WTC11 (cell line): ENCODE measurements around the gene CFAP53. TPM values are rescaled to one million over a fixed set of nuclear protein-coding genes. Genes with fewer than 3 reads are reported as not detected.

ENCODE experiments used
- ATAC-seq: fragments of 200-7000 bp; cut with Tn5 transposase; 2 replicates; pipeline ENCODE4 v1.10.0; 2021; ENCODE audit warnings: mild to moderate bottlenecking, moderate library complexity
- CTCF ChIA-PET: fragments of 300-600 bp; sonication (Branson Sonifier 250); formaldehyde crosslinking; loops from one replicate; lab custom pipeline; 2021; ENCODE audit warnings: antibody characterized with exemption; lab: Charles Lee
- POLR2A ChIA-PET: fragments of 350-600 bp; sonication (Branson Sonifier 250); formaldehyde crosslinking; loops from one replicate; lab custom pipeline; 2021; ENCODE audit warnings: antibody characterized with exemption; lab: Charles Lee
- DNase-seq: peaks from one replicate; pipeline ENCODE4 v3.0.0; 2021; ENCODE audit warnings: low spot score
- H3K27ac Mint-ChIP-seq: 2 replicates; pipeline ENCODE4 v1.8.0; 2021; ENCODE audit warnings: mixed read lengths
- H3K27me3 Mint-ChIP-seq: 2 replicates; pipeline ENCODE4 v1.8.0; 2021; ENCODE audit warnings: low read depth, mild to moderate bottlenecking, moderate library complexity, mixed read lengths
- H3K36me3 Mint-ChIP-seq: 2 replicates; pipeline ENCODE4 v1.8.0; 2021; ENCODE audit warnings: mixed read lengths
- H3K4me1 Mint-ChIP-seq: 2 replicates; pipeline ENCODE4 v1.8.0; 2022; ENCODE audit warnings: mixed read lengths
- H3K4me3 Mint-ChIP-seq: 2 replicates; pipeline ENCODE4 v1.8.0; 2021; ENCODE audit warnings: mild to moderate bottlenecking, moderate library complexity, mixed read lengths
- H3K9me3 Mint-ChIP-seq: 2 replicates; pipeline ENCODE4 v1.8.0; 2021; ENCODE audit warnings: mixed read lengths
- ESRRA ChIP-seq: sonication (generic); formaldehyde crosslinking; IDR thresholded peaks from 2 replicates; pipeline ENCODE4 v1.8.1; 2022; ENCODE audit warnings: mild to moderate bottlenecking, missing genetic modification reagents, borderline replicate concordance
- GRHL2 ChIP-seq: fragments of 250-450 bp; sonication (Bioruptor Pico); IDR thresholded peaks from 2 replicates; pipeline ENCODE4 v1.8.0; 2022; ENCODE audit warnings: mild to moderate bottlenecking, moderate library complexity; ENCODE audit not compliant: insufficient replicate concordance, severe bottlenecking
- GTF2I ChIP-seq: fragments of 250-450 bp; sonication (Bioruptor Pico); conservative IDR thresholded peaks from 2 replicates; pipeline ENCODE4 v1.4.0; 2021; ENCODE audit warnings: mild to moderate bottlenecking
- NFE2L1 ChIP-seq: sonication (generic); formaldehyde crosslinking; IDR thresholded peaks from 2 replicates; pipeline ENCODE4 v1.8.1; 2023; ENCODE audit warnings: missing genetic modification reagents
- NR2C2 ChIP-seq: sonication (generic); formaldehyde crosslinking; IDR thresholded peaks from 2 replicates; pipeline ENCODE4 v1.8.0; 2022; ENCODE audit warnings: mild to moderate bottlenecking, missing genetic modification reagents
- OVOL2 ChIP-seq: fragments of 250-450 bp; sonication (Bioruptor Pico); IDR thresholded peaks from 2 replicates; pipeline ENCODE4 v1.9.0; 2021; ENCODE audit warnings: mild to moderate bottlenecking, borderline replicate concordance
- ZNF121 ChIP-seq: sonication (generic); formaldehyde crosslinking; IDR thresholded peaks from 2 replicates; pipeline ENCODE4 v1.8.0; 2023; ENCODE audit warnings: missing genetic modification reagents
- ZNF219 ChIP-seq: sonication (generic); formaldehyde crosslinking; IDR thresholded peaks from 2 replicates; pipeline ENCODE4 v1.8.0; 2023; ENCODE audit warnings: missing genetic modification reagents, mild to moderate bottlenecking, borderline replicate concordance
- ZNF263 ChIP-seq: sonication (generic); formaldehyde crosslinking; IDR thresholded peaks from 2 replicates; pipeline ENCODE4 v1.8.1; 2022; ENCODE audit warnings: low read depth, mild to moderate bottlenecking, moderate library complexity, missing genetic modification reagents
- total RNA-seq: library from RNA; stranded (reverse); gene quantifications from 3 replicates; pipeline ENCODE4 v1.2.3, GENCODE V29; 2021
- TF ChIP-seq, protein P1 (sequence below): sonication (generic); formaldehyde crosslinking; IDR thresholded peaks from 2 replicates; pipeline ENCODE4 v1.8.1; 2023; ENCODE audit warnings: mild to moderate bottlenecking, missing genetic modification reagents, moderate library complexity
- TF ChIP-seq, protein P2 (sequence below): fragments of 250-450 bp; sonication (Bioruptor Pico); IDR thresholded peaks from 2 replicates; pipeline ENCODE4 v1.9.0; 2021; ENCODE audit warnings: mild to moderate bottlenecking
- TF ChIP-seq, protein P3 (sequence below): fragments of 250-450 bp; sonication (Bioruptor Pico); IDR thresholded peaks from 2 replicates; pipeline ENCODE4 v1.9.0; 2021; ENCODE audit warnings: mild to moderate bottlenecking
- TF ChIP-seq, protein P4 (sequence below): sonication (generic); formaldehyde crosslinking; IDR thresholded peaks from 2 replicates; pipeline ENCODE4 v1.8.1; 2023; ENCODE audit warnings: mild to moderate bottlenecking, missing genetic modification reagents
- TF ChIP-seq, protein P5 (sequence below): fragments of 250-450 bp; sonication (Bioruptor Pico); IDR thresholded peaks from 2 replicates; pipeline ENCODE4 v2.1.2; 2022; ENCODE audit warnings: mild to moderate bottlenecking, moderate library complexity
- TF ChIP-seq, protein P6 (sequence below): fragments of 250-450 bp; sonication (Bioruptor Pico); IDR thresholded peaks from 2 replicates; pipeline ENCODE4 v1.9.0; 2021; ENCODE audit warnings: mild to moderate bottlenecking, borderline replicate concordance

CFAP53 gene
- total RNA-seq, 1 experiment from 2014 or later: 0.26 TPM

DNA sequence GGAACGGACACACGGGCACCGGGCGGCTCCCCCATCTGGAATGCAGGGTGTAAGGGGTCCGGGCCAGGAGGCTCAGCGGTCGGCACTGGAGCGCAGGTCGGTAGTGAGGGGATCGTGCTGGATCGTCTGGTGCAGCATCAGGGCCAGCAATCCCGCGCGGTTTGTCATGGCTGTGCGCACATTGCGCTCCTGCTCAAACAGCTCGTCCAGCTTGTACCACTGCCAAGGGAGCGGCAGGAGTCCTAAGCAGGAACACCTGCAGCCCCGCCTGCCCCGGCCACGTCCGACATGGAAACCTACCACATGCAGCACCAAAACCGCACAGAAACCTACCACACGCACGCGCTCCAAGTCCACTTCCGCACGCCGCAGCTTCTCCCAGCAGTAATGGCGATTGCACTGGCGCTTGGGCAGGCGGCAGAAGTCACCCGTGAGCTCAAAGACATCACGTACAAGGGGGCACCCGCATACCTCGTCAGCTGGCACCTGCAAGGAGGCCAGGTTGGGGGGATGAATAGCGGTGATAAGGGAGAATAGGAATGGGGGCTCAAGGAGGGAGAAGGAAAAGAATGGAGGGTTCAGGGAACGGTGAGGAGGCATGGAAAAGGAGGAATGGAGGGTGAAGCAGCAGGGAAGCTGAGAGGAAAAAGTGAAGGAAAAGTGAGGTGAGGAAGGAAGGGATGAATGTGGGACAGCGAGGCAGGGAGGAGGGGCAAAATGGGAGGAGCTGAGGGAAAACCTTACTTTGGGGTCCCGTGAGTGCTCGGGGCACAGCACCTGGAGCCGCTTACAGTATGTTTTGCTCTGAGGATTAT lies 16.4 kb upstream of the CFAP53 start:
- H3K36me3 Mint-ChIP-seq: peaks cover 39% of the 10 kb centered on the region
- H3K27ac Mint-ChIP-seq: peak overlapping the region; percentile 80; the same call in 1 of the 2 replicates
- CTCF ChIA-PET: interaction anchor here (1.0 kb wide), 1 partner anchor 14 kb away, joined by 3 read pairs; no protein-coding TSS in a partner anchor
- TF ChIP-seq OVOL2 (no peak), ZNF219 (CRISPR knock-in tag) (no peak)
- no peaks in the 10 kb centered on the region for H3K27me3 Mint-ChIP-seq
- H3K4me3 Mint-ChIP-seq: peak overlapping the region; percentile 98
- DNase-seq (no peak), ATAC-seq (no peak)
- H3K9me3 Mint-ChIP-seq: no peaks in the 10 kb centered on the region
- peaks cover 27% of the 10 kb centered on the region for H3K4me1 Mint-ChIP-seq
- POLR2A ChIA-PET: no interaction called here

DNA sequence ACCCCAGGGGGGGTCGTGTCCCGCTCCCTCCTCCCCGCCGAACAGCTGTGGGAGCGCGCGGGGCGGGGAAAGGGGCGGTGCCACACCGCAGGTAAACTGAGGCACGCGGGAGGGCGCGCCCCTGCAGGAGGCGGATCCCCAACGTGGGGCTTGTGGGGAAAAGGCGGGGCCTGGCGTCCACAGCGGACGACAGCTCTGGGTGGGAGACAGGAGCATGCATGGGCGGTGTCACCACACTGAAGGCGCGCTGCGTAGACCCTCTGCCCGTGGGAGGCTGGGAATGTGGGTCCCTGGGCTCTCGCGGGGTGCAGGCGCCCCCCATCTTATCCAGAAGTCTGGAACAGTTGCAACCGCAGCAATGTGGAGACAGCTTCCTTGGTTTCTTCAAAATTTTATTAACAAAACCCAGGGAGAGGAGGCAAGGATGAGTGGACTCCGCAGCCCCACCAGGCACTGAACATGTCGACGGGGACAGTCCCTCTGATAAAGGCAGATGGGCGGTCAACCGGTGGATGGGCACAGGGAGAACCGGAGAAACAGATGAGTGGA lies 15.8 kb upstream of the CFAP53 start:
- POLR2A ChIA-PET: interaction anchor here (1.2 kb wide), 2 partner anchors 13 to 74 kb away, joined by 3 to 4 read pairs; no protein-coding TSS in a partner anchor

More for the DNA sequence above, 15.8 kb upstream of the CFAP53 start:
- ATAC-seq (no peak), DNase-seq (no peak)
- Mint-ChIP-seq H3K4me1 (peaks cover 25% of the 10 kb centered on the region), H3K27me3 (no peaks in the 10 kb centered on the region), H3K4me3 (peak overlapping the region; percentile 98), H3K36me3 (peaks cover 37% of the 10 kb centered on the region), H3K27ac (peak overlapping the region; percentile 97; the same call in 1 of the 2 replicates), H3K9me3 (no peaks in the 10 kb centered on the region)
- CTCF ChIA-PET: interaction anchor here (0.9 to 1.8 kb wide), 9 partner anchors 10 to 148 kb away, joined by 3 to 21 read pairs (median 6); partner anchors contain the start of gene CFAP53
- TF ChIP-seq, protein P1, sequence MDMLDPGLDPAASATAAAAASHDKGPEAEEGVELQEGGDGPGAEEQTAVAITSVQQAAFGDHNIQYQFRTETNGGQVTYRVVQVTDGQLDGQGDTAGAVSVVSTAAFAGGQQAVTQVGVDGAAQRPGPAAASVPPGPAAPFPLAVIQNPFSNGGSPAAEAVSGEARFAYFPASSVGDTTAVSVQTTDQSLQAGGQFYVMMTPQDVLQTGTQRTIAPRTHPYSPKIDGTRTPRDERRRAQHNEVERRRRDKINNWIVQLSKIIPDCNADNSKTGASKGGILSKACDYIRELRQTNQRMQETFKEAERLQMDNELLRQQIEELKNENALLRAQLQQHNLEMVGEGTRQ: no peak
- TF ChIP-seq, protein P2, sequence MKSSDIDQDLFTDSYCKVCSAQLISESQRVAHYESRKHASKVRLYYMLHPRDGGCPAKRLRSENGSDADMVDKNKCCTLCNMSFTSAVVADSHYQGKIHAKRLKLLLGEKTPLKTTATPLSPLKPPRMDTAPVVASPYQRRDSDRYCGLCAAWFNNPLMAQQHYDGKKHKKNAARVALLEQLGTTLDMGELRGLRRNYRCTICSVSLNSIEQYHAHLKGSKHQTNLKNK (CRISPR knock-in tag): no peak
- TF ChIP-seq ESRRA (CRISPR knock-in tag): no peak
- TF ChIP-seq GTF2I (CRISPR knock-in tag): no peak
- TF ChIP-seq, protein P3, sequence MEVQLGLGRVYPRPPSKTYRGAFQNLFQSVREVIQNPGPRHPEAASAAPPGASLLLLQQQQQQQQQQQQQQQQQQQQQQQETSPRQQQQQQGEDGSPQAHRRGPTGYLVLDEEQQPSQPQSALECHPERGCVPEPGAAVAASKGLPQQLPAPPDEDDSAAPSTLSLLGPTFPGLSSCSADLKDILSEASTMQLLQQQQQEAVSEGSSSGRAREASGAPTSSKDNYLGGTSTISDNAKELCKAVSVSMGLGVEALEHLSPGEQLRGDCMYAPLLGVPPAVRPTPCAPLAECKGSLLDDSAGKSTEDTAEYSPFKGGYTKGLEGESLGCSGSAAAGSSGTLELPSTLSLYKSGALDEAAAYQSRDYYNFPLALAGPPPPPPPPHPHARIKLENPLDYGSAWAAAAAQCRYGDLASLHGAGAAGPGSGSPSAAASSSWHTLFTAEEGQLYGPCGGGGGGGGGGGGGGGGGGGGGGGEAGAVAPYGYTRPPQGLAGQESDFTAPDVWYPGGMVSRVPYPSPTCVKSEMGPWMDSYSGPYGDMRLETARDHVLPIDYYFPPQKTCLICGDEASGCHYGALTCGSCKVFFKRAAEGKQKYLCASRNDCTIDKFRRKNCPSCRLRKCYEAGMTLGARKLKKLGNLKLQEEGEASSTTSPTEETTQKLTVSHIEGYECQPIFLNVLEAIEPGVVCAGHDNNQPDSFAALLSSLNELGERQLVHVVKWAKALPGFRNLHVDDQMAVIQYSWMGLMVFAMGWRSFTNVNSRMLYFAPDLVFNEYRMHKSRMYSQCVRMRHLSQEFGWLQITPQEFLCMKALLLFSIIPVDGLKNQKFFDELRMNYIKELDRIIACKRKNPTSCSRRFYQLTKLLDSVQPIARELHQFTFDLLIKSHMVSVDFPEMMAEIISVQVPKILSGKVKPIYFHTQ: no peak
- no peak for TF ChIP-seq NFE2L1 (CRISPR knock-in tag)
- no peak for TF ChIP-seq NR2C2 (CRISPR knock-in tag)
- TF ChIP-seq, protein P4, sequence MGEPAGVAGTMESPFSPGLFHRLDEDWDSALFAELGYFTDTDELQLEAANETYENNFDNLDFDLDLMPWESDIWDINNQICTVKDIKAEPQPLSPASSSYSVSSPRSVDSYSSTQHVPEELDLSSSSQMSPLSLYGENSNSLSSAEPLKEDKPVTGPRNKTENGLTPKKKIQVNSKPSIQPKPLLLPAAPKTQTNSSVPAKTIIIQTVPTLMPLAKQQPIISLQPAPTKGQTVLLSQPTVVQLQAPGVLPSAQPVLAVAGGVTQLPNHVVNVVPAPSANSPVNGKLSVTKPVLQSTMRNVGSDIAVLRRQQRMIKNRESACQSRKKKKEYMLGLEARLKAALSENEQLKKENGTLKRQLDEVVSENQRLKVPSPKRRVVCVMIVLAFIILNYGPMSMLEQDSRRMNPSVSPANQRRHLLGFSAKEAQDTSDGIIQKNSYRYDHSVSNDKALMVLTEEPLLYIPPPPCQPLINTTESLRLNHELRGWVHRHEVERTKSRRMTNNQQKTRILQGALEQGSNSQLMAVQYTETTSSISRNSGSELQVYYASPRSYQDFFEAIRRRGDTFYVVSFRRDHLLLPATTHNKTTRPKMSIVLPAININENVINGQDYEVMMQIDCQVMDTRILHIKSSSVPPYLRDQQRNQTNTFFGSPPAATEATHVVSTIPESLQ: no peak
- TF ChIP-seq, protein P5, sequence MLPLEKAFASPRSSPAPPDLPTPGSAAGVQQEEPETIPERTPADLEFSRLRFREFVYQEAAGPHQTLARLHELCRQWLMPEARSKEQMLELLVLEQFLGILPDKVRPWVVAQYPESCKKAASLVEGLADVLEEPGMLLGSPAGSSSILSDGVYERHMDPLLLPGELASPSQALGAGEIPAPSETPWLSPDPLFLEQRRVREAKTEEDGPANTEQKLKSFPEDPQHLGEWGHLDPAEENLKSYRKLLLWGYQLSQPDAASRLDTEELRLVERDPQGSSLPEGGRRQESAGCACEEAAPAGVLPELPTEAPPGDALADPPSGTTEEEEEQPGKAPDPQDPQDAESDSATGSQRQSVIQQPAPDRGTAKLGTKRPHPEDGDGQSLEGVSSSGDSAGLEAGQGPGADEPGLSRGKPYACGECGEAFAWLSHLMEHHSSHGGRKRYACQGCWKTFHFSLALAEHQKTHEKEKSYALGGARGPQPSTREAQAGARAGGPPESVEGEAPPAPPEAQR (CRISPR knock-in tag): no peak
- TF ChIP-seq ZNF121 (CRISPR knock-in tag): no peak
- no peak for TF ChIP-seq ZNF263 (CRISPR knock-in tag)
- TF ChIP-seq GRHL2 (CRISPR knock-in tag): no peak
- TF ChIP-seq, protein P6, sequence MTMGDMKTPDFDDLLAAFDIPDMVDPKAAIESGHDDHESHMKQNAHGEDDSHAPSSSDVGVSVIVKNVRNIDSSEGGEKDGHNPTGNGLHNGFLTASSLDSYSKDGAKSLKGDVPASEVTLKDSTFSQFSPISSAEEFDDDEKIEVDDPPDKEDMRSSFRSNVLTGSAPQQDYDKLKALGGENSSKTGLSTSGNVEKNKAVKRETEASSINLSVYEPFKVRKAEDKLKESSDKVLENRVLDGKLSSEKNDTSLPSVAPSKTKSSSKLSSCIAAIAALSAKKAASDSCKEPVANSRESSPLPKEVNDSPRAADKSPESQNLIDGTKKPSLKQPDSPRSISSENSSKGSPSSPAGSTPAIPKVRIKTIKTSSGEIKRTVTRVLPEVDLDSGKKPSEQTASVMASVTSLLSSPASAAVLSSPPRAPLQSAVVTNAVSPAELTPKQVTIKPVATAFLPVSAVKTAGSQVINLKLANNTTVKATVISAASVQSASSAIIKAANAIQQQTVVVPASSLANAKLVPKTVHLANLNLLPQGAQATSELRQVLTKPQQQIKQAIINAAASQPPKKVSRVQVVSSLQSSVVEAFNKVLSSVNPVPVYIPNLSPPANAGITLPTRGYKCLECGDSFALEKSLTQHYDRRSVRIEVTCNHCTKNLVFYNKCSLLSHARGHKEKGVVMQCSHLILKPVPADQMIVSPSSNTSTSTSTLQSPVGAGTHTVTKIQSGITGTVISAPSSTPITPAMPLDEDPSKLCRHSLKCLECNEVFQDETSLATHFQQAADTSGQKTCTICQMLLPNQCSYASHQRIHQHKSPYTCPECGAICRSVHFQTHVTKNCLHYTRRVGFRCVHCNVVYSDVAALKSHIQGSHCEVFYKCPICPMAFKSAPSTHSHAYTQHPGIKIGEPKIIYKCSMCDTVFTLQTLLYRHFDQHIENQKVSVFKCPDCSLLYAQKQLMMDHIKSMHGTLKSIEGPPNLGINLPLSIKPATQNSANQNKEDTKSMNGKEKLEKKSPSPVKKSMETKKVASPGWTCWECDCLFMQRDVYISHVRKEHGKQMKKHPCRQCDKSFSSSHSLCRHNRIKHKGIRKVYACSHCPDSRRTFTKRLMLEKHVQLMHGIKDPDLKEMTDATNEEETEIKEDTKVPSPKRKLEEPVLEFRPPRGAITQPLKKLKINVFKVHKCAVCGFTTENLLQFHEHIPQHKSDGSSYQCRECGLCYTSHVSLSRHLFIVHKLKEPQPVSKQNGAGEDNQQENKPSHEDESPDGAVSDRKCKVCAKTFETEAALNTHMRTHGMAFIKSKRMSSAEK (CRISPR knock-in tag): no peak
- TF ChIP-seq, all 79 proteins: peak for 0
